ENCODE data around the gene OR10AD1.
A peak's percentile ranks its signal among the peaks of the same experiment; 100 is the strongest.

The OR10AD1 gene

DNA sequence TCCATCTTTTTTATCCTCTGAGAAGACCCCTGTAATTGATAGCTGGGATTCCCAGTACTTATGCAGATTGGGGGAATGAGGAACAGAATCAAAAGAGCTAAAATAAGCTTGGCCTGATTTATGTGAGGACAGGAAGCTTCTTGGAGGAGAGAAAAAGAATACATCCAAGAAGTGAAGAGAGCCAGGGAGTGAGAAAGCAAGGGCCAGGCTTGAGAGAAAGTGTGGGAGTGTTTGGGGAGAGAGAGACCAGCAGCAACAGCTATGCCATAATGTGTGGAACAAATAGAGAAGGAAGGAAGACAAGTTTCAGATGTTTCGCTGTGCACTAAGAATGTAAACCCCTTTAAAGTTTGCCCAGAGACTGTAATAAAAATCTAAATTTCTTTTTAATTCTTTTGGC lies 23.6 kb downstream of the OR10AD1 start:
- H3K4me3 ChIP-seq (ENCODE audit: control insufficient read depth, low read depth, low read length), result no peak overlapping the region
- no peak for DNase-seq (ENCODE audit: low read depth)
- TF ChIP-seq CTCF (IDR thresholded peaks at IDR 0.05; ENCODE audit: control insufficient read depth, insufficient read depth, low read depth, low read length, missing control alignments), result no peak

- H3K4me3 ChIP-seq (ENCODE audit: control insufficient read depth, low read depth, low read length), result no peak overlapping the region
These were observed 25.1 kb downstream of the OR10AD1 start for GRCh38 chr12:48177982-48178381.

GRCh38 chr12:48176417-48176751 lies 26.7 kb downstream of the OR10AD1 start:
- H3K4me3 ChIP-seq (ENCODE audit: control insufficient read depth, low read depth, low read length), result no peak overlapping the region
- DNase-seq (ENCODE audit: low read depth), result no peak
- TF ChIP-seq CTCF (IDR thresholded peaks at IDR 0.05; ENCODE audit: control insufficient read depth, insufficient read depth, low read depth, low read length, missing control alignments), result no peak

More at GRCh38 chr12:48177982-48178381, 25.1 kb downstream of the OR10AD1 start:
- TF ChIP-seq CTCF (IDR thresholded peaks at IDR 0.05; ENCODE audit: control insufficient read depth, insufficient read depth, low read depth, low read length, missing control alignments), result no peak
- DNase-seq (ENCODE audit: low read depth), result no peak

GRCh38 chr12:48175613-48176416 lies 27.3 kb downstream of the OR10AD1 start:
- no peak overlapping the region for H3K4me3 ChIP-seq (ENCODE audit: control insufficient read depth, low read depth, low read length)
- TF ChIP-seq CTCF (IDR thresholded peaks at IDR 0.05; ENCODE audit: control insufficient read depth, insufficient read depth, low read depth, low read length, missing control alignments), result no peak
- no peak for DNase-seq (ENCODE audit: low read depth)

DNA sequence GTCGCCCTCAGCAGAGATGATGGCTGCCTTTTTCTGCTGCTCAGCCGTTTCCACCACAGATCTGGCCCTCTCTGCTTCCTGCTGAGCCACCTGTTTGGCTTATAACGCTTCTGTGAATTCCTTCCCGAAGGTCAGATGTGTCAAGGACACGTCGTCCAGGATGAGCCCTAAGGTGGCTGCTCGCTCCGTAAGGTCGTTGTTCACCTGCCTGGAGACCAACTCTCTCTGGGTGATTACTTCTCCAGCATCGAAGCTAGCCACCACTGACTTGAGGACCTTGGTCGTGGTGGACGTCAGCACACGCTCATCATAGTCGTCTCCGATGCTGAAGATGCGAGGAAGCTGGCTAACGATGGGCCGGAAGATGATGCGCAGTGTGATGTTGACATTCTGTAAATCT lies 34.1 kb downstream of the OR10AD1 start:
- no peak for TF ChIP-seq CTCF (IDR thresholded peaks at IDR 0.05; ENCODE audit: control insufficient read depth, insufficient read depth, low read depth, low read length, missing control alignments)
- H3K4me3 ChIP-seq (ENCODE audit: control insufficient read depth, low read depth, low read length), result no peak overlapping the region
- DNase-seq (ENCODE audit: low read depth), result no peak

- peak; percentile 89 for TF ChIP-seq CTCF (IDR thresholded peaks at IDR 0.05; ENCODE audit: control insufficient read depth, insufficient read depth, low read depth, low read length, missing control alignments)
- no peak for DNase-seq (ENCODE audit: low read depth)
- no peak overlapping the region for H3K4me3 ChIP-seq (ENCODE audit: control insufficient read depth, low read depth, low read length)
These were observed 37.8 kb downstream of the OR10AD1 start for GRCh38 chr12:48165089-48165981.
